ENCODE results near the gene HGS.

Gene HGS

GRCh38 chr17:81705518-81706231 is 21.9 kb downstream of the HGS start:
- DNase-seq (ENCODE audit: low spot score): no peak

- DNase-seq (ENCODE audit: low spot score): no peak
Measured at GRCh38 chr17:81706232-81706611, 22.4 kb downstream of the HGS start.

DNA sequence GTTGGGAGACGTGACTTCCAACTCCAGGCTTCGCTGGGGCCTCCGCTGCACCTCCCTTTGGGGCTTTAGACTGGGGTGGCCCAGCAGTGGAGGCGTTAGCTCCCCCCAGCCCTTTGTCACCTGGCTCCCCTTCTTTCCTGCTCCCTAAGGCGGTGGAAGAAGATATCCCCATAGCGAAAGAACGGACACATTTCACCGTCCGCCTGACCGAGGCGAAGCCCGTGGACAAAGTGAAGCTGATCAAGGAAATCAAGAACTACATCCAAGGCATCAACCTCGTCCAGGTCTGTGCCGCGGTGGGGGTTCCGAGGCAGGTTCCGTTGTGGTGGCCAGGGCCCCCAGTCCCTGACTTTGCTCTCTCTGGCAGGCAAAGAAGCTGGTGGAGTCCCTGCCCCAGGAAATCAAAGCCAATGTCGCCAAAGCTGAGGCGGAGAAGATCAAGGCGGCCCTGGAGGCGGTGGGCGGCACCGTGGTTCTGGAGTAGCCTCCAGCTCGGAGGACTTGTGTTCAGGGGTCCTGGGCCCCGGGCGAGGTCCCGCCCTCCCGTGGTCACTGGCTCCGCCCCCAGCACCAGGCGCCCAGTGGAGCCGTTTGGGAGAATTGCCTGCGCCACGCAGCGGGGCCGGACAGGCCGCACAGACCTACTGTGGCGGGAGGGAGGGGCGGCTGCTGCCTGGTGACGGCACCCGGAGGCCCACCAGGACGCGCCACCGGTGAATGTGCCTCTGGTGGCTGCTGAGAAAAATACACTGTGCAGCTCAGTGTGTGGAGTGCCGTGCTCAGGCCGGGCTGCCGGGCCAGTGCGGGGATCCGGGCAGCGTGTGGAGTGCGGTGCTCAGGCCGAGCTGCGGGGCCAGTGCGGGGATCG is 23.2 kb downstream of the HGS start:
- DNase-seq (ENCODE audit: low spot score): no peak

- DNase-seq (ENCODE audit: low spot score): no peak
Measured at GRCh38 chr17:81707725-81708646, 24.2 kb downstream of the HGS start.

DNA sequence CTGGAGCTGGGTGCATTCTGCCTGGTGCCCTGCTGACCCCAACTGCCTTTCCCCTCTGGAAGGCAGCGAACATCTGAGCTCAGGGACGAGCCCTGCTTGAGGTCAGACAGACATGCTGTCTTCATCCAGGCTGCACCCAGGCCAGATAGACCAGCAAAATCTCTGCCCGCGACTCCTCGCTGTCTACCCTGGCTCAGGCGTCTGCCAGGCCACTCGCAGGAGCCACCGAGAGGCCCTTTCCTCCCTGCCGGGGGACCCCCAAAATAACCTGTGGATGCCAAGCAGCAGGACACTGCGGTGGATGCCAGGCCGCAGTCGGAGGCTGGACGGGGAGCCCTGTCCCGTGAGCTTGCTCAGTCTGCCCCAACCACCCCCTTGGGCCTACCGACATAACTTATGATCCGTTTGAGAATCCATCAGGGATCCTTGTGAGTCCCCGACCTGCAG is 25.0 kb downstream of the HGS start:
- DNase-seq (ENCODE audit: low spot score): no peak

GRCh38 chr17:81710514-81711308 is 26.9 kb downstream of the HGS start:
- no peak for DNase-seq (ENCODE audit: low spot score)

DNA sequence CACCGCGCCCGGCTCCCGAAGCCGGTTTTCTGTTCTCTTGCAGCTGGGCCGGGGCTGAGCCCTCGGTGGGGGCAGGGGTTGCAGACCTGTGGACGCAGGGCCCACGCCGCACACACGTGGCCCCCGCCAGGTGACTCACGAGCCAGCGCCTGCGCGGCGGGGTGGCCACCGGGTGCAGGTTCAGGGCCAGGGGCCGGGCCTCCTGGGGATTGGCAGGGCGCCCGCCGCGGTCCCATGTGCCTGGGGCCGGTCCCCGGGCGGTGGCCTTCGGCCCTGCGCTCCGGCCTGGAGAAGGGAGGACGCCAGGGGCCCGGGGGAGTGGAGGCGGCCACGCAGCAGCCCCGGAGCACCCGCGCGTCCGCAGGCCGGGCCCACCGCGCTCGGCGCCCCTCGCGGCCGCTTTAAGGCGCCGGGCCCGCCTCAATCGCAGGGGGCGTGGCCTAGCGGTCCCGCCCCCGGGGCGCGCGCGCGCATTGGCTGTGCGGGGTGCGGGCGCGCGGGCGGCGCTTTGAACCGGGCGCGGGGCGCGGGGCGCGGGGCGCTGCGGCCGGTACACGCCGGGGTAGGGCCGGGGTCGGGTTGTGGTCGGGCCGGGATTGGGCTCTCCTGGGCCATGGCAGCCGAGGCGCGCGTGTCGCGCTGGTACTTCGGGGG is 28.1 kb downstream of the HGS start, which contains the start of gene SLC25A10:
TSS of gene SLC25A10 (plus strand) at position 471 of the 654 bp plus-strand sequence. CDS start at position 614, 143 bp downstream.
- peak; percentile 80 for DNase-seq (ENCODE audit: low spot score)

GRCh38 chr17:81712468-81713003 is 28.7 kb downstream of the HGS start:
- DNase-seq (ENCODE audit: low spot score): no peak

DNA sequence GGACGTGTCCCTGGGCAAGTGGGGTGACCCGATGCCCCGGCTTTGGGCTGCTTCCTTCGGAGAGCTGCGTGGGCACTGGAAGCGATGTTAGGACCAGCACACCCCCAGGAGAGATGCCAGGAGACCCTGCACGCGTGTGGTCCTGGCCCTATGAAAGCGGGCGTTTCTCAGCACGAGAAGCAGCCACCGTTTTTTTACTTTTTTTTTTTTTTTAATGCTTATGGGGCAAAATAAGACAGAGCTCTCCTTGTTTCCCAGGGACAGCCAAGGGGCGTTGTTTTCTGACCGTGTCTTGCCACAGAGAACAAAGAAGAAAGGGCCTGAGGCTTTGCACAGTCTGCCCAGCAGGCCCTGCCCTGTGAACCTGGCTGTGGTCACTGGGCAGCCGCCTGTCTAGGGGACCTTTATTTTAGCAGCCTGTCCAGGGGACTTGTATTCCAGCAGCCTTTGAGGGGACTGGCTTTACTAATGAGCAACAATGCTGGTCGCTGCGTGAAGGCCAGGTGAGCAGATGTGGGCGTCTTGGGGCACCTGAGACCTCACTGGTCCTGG is 29.3 kb downstream of the HGS start:
- no peak for DNase-seq (ENCODE audit: low spot score)

DNA sequence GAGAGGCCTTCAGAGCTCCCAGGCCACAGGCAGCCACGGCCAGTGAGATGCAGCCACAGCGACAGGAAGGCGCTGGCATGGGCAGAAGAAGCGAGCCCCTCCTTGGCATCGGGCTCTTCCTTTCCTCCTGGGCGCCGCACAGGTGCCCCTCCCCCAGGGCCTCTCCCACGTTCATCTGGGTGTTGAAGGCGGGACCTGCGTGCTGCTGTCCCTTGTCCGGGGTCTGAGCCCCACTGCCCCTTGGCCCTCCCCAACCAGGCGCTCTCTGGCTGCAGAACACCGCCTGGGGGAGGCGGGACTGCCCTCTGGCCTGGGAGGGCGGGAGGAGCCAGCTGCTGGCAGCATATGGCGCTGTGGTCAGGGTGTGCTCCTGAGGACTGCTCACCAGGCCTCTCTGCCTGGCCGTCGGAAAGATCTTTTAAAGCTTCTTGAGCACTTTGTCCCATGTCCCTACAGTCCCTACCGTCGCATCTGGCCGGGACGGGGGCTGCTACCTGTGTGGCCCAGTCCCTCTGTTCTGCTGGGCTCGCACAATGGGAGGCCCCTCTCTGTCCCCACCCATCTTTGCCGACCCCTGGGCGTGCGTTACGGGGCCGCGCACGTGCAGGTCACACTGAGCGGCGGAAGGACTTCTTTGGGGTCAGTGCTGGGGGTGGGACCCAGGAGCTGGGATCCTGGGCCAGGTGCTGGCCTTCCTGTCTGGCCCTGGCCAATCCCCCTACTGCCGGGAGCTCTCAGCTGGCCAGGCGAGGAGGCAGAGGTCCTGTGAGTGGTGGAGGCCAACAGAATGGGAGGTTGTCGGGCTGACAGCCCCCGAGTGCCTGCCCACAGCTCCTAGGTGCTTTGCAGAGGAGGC is 30.0 kb downstream of the HGS start:
- no peak for DNase-seq (ENCODE audit: low spot score)

GRCh38 chr17:81714412-81715106 is 30.7 kb downstream of the HGS start:
- no peak for DNase-seq (ENCODE audit: low spot score)

DNA sequence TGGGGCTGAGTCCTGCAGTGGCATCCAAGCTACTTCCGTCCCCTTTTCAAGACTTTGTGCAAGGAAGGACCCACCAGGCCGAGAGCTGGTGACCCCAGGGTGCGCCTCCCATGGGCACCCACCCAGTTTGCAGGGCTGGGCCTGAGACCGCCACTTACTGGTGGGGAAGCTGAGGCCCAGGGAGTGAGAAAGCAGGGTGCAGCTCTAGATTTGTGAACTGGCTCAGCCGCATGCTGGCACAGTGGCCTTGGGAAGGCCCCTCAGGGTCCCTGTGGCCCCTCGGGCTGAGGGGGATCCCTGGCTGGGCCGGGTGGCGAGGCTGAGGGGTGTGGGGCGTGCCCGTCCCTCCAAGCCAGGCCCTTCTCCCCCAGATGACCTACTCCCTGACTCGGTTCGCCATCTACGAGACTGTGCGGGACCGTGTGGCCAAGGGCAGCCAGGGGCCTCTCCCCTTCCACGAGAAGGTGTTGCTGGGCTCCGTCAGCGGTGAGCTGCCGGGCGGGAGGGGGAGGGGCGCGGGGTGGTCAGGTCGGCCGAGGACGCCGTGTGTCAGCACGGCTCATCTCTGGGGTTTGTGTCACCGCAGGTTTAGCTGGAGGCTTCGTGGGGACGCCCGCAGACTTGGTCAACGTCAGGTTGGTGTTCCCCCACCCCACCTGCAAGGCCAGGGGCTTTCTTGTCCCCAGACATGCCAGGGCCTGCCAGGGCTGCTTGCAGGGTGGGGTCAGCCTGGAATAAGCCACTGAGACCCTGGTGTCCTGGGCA is 31.5 kb downstream of the HGS start:
- DNase-seq (ENCODE audit: low spot score): no peak

GRCh38 chr17:81715872-81716673 is 32.3 kb downstream of the HGS start:
- no peak for DNase-seq (ENCODE audit: low spot score)

DNA sequence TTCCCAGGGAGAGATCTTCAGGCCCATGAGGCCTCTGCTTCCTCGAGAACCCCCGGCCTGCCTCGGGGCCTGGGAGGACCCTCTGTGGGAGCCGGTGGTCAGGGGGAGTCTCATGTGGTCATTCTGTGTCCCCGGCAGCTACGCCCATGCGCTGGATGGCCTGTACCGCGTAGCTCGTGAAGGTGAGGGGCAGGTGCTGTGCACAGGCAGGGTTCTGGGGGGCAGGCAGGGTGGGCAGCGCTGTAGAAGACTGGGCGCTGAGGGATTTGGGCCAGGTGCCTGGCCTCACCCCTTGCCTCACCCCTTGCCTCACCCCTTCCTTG is 32.8 kb downstream of the HGS start:
- DNase-seq (ENCODE audit: low spot score): no peak

GRCh38 chr17:81717049-81717765 is 33.4 kb downstream of the HGS start:
- DNase-seq (ENCODE audit: low spot score): no peak

DNA sequence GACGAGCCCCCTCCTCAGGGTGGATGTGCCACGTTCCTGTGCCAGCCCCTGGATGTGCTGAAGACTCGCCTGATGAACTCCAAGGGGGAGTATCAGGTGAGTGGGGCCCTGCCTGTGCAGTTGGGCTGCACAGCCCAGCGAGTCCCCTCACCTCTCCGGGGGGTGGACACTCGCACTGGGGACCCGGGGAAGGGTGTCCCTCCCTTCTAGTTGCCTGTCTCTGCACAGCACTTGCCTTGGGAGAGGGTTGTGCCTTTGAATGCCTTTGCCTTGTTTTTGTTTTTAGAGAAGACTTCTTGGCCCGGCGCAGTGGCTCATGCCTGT is 33.9 kb downstream of the HGS start:
- DNase-seq (ENCODE audit: low spot score): no peak
